ENCODE results near the gene FOXN3.

Gene FOXN3

DNA sequence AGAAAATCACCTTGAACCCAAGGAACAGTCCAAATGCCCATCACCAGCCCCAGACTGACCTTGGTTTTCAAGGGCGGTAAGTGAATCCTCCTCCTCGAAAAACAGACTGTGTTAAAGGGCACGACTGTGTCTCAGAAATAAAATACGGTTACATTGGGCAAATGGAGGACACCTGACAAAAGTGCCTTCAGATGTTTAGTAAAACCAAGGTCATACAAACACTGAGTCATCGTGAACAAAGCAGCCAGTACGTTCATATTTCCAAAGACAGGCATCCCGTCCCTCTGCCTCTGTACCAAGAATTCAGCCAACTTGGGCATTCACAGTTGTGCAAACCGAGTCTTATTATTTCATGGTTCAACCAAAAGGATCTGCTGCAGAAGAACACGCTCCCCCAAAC, 25.9 kb downstream of the FOXN3 start:
- no peak overlapping the region for H3K4me3 ChIP-seq (ENCODE audit: low read depth, low read length)
- DNase-seq (ENCODE audit: low read depth): no peak

DNA sequence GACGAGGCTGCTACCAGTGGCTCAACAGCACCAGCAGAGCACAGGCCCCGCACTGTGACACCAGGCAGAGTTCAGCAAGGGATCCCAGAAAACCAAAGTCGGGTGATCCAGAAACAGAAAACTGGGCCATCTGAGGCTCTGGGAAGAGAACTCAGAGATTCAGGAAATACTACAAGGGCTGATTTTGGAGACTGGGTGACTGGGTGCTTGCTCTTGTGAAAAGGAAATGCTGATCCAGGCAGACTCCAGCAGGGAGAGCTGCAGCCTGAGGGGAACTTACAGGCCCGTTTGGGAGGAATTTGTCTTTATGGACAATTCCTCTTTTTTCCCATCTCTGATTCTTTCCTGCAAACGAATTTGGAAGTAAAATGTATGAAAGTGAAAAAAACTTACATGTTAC, 28.2 kb downstream of the FOXN3 start:
- no peak for DNase-seq (ENCODE audit: low read depth)
- no peak overlapping the region for H3K4me3 ChIP-seq (ENCODE audit: low read depth, low read length)

DNA sequence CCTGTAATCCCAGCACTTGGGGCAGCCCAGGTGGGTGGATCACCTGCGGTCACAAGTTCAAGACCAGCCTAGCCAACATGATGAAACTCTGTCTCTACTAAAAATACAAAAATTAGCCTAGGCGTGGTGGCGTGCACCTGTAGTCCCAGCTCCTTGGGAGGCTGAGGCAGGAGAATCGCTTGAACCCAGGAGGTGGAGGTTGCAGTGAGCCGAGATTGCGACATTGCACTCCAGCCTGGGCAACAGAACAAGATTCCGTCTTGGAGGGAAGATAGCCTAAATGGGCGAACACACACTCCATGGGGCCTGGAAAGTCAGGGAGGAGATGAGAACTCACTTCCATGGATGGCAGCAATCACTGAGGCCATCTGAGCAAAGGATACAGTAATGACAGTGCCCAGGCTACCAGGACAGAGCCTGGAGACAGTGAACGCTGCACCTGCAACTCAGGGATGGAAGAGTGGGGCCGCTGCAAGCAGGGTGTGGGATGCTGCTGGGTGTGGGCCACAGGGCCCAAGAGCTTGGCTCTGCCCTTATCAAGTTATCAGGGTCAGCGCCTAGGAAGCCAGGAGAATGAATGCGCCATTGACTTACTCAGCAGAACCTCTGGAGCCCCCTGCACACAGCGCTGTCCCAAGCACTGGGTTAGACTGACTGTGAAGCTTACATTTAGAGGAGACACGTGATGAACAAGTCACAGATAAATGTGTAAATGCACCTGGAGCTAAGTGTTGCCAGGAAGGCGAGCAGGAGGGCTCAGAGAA, 28.9 kb downstream of the FOXN3 start:
- no peak overlapping the region for H3K4me3 ChIP-seq (ENCODE audit: low read depth, low read length)
- DNase-seq (ENCODE audit: low read depth): no peak

DNA sequence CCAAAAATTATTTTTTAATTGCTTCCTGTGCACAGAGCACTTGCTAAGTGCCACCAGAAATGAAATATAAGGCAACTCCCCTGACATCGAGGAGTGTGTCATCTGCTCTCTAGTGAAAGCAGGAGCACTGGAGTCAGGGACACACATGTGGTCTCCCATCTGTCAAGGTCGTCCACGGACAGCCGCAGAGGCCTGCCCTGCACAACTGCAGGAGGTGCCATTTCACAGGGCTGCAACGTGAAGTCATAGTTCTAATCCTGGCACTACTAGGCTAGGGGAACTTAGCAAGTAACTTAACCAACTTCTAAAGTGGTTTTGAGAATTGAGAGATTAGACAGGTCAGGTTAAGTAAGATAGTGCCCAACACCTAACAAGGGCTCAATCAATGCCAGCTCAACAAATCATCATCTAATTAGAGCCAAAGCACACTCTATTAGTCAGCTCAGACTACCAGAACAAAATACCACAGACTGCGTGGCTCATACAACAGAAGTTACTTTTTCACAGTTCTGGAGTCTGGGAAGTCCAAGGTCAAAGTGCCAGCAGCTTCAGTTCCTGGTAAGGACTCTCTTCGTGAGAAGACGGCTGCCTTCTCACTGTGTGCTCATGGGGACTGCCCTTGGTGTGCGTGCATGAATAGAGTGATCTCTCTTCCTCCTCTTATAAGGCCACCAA, 30.7 kb downstream of the FOXN3 start:
- H3K4me3 ChIP-seq (ENCODE audit: low read depth, low read length): no peak overlapping the region
- no peak for DNase-seq (ENCODE audit: low read depth)

DNA sequence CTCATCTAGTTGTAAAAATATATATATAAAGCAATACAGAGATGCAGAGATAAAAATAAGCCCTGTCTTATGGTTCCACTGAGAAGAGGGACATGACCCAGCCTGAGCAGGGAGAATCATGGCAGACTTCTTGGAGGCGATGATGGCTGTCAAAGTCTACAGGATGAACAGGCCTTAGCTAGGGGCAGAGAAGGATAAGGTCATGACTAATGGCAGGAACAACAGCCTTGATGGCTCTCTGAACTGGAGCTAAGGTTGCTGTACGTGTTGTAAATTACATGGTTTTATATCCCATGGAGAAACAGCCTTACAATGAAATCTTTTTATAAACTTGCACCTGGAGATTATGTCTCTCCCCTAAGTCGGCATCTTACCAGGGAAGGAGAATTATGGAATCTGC, 32.4 kb downstream of the FOXN3 start:
- DNase-seq (ENCODE audit: low read depth): no peak
- H3K4me3 ChIP-seq (ENCODE audit: low read depth, low read length): no peak overlapping the region

DNA sequence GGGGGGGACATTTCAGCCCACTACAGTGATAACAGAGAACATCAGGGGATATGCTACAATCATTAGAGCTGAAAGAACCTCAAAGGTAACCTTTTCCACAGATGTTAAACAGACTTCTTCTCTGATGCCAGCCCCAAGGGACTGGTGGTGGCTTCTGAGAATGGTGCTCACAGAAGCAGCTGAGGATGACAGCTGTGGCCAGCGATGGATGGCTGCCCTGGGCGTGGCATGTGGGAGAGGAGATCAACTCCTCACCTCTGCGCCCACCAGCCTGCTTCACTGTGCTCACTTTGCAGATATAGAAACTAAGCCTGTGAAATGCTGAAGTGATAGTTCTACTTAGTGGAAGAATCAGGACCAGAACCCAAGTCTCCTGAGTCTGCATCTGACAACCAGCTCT, 33.0 kb downstream of the FOXN3 start:
- DNase-seq (ENCODE audit: low read depth): no peak
- H3K4me3 ChIP-seq (ENCODE audit: low read depth, low read length): no peak overlapping the region

DNA sequence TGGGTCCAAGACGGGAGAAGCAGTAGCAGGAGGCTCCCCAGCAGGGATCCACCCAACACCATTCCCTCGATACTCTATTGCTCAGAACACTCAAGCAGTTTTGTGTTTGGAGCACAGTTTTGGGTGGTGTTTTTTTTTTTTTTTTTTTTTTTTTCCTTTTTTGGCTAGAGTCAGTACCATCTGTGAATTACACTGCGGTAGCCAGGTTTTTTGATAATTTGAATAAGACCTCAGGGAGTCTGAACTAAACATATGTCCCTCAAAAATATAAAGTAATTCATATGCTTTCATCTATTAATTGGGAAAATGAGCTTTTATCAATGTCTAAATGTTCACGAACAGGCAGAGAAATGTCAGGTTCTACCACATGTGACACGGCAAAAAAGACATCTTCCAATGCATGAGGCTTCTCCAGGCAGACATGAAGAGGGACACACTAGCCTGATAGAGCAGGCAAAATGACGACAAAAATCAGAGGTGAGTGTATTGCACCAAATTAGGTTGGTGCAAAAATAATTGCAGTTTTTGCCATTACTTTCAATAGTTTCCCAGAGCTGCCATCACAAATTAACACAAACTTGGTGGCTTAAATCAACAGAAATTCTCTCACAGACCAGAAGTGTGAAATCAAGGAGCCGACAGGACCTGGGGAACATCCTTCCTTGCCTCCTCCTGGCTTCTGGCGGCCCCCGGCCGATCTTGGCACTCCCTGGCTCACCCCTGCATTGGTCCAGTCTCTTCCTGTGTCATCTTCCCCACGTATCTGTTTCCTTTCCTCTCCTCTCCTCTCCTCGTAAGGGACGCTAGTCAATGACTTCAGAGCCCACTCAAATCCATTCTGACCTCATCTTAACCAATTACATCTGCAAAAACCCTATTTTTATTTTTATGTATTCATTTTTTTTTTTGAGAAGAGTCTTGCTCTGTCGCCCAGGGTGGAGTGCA, 33.9 kb downstream of the FOXN3 start:
- H3K4me3 ChIP-seq (ENCODE audit: low read depth, low read length): no peak overlapping the region
- no peak for DNase-seq (ENCODE audit: low read depth)

DNA sequence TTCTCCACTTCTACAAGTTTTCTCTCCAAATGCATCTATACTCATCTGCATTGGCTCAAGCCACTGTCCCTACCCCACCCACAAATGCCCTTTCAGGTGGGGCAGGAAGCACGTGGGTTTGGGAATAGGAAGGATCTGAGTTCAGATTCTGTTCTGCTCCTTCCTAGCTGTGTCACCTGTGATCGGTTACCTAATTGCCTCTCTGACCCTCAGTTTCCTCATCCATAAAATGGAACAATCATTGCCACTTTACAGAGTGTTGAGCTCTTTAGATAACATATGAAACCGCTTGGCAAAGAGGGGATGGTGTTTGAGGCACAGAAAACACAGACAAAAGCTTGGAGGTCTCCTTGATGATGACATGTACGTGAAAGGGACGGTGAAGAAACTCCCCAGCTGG, 34.5 kb downstream of the FOXN3 start:
- DNase-seq (ENCODE audit: low read depth): no peak
- no peak overlapping the region for H3K4me3 ChIP-seq (ENCODE audit: low read depth, low read length)

DNA sequence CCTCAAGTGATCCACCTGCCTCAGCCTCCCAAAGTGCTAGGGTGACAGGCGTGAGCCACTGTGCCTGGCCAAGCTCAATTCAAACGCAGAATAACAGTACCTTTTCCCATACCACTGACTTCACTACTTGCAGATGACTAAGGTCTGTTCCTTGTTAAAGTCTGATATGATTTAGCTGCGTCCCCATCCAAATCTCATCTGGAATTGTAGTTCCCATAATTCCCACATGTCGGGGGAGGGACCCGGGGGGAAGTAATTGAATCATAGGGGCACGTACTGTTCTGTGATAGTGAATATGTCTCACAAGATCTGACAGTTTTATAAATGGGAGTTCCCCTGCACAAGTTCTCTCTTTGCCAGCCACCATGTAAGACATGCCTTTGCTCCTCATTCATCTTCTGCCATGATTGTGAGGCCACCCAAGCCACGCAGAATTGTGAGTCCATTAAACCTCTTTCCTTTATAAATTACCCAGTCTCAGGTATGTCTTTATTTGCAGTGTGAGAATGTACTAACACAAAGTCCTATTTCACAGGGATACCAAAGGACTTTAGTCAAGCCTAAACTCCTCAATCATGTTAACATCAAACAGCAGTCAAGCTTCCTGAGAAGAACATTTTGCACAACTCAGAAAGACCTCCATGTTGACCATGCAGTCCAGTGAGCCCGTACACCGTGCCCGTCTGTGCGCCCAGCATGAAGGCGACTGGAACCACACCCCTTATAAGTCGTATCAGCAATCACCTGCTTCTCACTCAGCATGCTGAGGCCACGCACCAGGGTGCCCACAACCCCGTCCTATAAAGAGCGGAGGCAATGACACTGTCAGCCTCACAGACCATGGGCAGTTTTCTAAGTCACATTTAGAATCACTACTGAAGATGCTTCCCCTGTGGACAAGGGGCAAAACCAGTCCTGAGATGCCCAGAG, 36.9 kb downstream of the FOXN3 start:
- DNase-seq (ENCODE audit: low read depth): no peak
- H3K4me3 ChIP-seq (ENCODE audit: low read depth, low read length): no peak overlapping the region

DNA sequence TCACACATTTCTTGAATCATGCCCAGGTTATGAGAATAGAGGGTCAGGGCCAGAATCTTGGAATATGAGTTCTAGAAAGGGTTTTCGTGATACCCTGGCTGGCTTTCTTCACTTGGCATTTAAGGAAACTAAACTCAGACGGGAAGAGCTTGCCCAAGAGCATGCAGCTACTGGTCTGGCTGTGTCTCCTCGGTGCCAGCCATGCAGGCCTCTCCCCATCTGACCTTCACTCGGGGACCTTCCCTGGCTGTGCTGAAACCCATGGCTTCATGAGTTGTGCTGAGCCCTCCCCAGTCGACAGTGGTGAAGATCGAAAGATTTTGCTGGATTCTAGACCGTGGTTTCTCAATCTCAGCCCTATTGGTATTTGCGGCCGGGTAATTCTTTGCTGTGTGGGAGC, 38.0 kb downstream of the FOXN3 start:
- H3K4me3 ChIP-seq (ENCODE audit: low read depth, low read length): no peak overlapping the region
- DNase-seq (ENCODE audit: low read depth): no peak

DNA sequence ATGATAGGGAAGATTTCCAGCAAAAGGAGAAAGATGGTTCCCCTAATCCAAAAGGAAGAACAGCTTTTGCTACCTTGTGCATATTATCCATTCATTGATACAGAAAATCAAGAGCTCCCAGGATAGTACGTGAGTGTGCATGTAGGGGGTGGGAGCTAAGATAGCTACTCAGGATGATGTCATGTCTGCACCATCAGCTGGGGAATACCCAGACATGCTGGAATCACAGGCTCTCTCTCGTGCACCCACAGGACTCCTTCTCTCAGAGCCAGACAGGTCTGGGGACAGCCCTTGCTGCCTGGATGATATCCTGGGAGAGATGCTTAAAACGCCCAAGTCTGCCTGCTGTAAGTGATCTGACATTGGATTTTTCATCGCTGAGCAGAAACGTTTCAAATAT, 38.9 kb downstream of the FOXN3 start:
- DNase-seq (ENCODE audit: low read depth): peak; percentile 23
- H3K4me3 ChIP-seq (ENCODE audit: low read depth, low read length): no peak overlapping the region

DNA sequence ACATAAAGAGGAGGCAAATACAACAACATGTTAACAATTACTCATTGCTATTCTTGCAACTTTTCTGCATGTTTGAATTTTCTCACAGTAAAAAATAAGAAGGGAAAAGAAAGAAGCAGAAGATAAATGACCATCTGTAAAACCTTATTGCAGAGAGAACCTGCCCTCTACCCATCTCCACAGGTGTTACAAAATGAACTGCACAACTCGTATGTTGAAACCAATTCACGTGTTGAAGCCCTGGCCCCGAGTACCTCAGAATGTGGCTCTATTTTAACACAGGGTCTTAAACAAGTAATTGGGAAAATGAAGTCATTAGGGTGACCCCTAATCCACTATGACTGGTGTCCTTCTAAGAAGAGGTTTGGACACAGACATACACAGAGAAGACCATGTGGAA, 39.5 kb downstream of the FOXN3 start:
- no peak overlapping the region for H3K4me3 ChIP-seq (ENCODE audit: low read depth, low read length)
- no peak for DNase-seq (ENCODE audit: low read depth)

DNA sequence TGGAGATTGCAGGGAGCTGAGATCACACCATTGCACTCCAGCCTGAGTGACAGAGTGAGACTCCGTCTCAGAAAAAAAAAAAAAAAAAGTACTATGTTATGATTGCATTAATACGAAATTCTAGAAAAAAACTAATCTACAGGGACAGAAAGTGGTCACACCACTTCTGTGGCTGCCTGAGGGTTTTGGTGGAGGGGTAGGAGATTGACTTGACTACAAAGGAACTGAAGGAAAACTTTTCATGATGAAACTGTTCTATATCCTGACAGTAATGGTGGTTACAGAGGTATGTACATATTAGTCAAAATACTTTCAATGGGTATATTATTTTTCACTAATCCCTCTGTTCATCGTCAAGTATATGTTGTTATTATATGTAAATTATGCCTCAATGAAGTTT, 42.1 kb downstream of the FOXN3 start:
- no peak for DNase-seq (ENCODE audit: low read depth)
- H3K4me3 ChIP-seq (ENCODE audit: low read depth, low read length): no peak overlapping the region

DNA sequence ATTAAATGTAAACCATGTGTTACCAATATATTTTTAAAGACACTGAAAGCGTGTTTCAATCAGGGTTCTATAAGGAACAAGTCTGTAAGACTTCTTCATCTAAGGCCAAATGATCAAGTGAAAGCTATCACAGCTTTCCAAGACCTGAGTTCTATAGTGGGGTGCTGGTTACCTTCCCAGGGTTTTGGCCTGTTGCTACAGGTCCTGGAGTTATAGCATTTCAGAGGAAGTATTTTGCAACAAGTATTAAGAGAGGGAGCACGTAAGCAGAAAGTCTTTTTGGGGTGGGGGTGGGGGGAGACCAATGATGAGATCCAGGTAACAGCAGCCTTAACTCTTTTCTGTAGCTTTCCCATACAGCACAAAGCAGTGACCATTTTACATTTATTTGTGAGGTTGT, 43.8 kb downstream of the FOXN3 start:
- no peak for DNase-seq (ENCODE audit: low read depth)
- H3K4me3 ChIP-seq (ENCODE audit: low read depth, low read length): no peak overlapping the region

DNA sequence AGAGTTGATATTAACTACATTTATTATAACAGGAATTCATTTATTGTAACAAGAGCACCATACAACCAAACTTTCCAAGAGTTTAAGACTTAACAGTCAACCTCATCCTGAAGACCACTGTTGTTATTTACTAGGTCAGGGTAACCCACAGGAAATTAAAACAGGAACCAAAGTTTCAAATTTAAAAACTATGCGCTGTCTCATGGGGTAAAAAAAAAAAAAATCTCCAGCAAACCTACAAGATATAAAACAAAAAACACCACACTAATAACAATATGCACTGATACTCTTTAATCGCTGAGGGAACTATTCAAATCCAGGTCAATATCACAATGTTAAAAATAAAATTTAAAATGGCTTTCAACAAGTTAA, 44.5 kb downstream of the FOXN3 start:
- no peak overlapping the region for H3K4me3 ChIP-seq (ENCODE audit: low read depth, low read length)
- DNase-seq (ENCODE audit: low read depth): no peak

DNA sequence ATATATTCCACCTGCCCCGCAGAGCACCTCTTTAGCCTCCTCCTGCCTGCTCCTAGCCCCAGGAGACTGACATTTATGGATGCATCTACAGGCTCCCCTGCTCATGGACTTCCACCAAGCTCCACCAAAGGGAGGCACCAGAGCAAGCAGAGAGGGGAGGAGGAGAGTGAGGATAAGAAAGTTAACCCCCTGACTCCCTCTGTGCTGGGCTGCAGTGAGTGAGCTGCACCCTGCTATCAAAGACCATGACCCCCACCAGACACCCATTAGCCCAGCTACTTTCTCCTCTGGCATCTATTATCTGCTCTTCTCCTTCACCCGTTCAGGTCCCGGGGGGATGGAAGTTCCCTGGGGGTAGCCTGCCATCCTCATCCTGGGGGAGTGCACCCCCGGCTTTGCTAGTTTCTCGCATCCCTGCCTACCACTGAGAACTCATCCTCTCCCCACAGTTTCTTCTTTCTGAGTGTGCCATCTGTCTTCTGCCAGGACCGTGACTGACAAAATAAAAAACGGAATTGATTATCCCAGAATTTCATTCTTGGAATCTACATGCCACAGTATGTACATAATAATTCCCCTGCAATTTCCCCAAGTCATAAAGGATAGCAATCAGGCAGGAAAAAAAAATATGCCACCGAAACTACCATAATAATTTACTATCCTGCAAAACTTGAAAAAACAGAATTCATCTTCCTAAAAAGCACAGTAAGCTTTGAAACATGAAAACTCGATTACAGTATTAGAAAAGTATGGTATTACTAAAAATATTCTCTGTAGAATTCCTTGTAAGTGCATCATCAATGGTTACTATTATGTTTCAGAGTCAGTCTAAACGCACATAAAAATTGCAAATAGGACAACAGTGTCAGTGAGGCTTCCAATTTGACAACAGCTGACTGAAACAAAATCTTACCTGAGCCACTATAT, 45.2 kb downstream of the FOXN3 start:
- DNase-seq (ENCODE audit: low read depth): no peak
- no peak overlapping the region for H3K4me3 ChIP-seq (ENCODE audit: low read depth, low read length)

DNA sequence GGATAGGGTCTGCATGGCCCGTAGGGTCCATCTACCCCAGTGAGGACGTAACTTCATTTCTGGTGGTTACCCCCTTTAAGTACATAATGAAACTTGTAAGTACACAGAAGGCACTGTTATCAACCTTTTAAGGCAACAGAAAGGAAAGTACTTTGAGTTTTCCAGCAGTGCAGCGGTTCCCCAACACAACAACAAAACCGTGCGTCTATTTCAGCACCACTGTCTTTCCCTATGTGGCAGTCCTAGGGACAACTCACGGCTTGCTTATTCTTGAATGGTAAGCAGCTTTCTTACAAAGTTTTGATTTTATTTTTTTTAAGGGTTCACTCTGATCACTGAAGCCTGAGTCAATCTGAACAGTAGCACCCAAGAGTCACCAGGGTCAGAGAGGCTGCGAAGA, 46.3 kb downstream of the FOXN3 start:
- no peak overlapping the region for H3K4me3 ChIP-seq (ENCODE audit: low read depth, low read length)
- DNase-seq (ENCODE audit: low read depth): no peak

DNA sequence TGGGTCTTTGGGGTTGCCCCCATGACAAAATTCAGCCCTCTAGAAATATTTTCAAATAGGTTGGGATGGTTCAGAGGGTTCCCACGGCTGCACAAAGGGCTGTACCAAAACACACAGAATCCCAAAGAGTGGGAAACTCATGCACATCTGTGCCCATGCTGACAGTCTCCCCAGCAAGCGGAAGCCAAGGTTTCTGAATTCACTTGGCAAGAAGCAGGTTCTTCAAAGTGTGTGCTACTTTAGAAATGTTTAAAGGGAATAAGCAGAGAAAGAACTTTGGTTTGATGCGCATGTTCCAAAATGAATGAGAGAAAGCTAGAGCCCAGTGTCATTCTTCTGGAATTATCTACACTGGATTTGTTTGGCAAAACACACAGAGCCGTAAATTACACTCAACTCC, 46.7 kb downstream of the FOXN3 start:
- no peak for DNase-seq (ENCODE audit: low read depth)
- H3K4me3 ChIP-seq (ENCODE audit: low read depth, low read length): no peak overlapping the region
